ENCODE data around the gene THRAP3. TPM values are rescaled to one million over a fixed set of nuclear protein-coding genes. Genes with fewer than 3 reads are reported as not detected.

Gene THRAP3
- total and polyA plus RNA-seq, 2 experiments from 2014 or later = 127 to 161 TPM

DNA sequence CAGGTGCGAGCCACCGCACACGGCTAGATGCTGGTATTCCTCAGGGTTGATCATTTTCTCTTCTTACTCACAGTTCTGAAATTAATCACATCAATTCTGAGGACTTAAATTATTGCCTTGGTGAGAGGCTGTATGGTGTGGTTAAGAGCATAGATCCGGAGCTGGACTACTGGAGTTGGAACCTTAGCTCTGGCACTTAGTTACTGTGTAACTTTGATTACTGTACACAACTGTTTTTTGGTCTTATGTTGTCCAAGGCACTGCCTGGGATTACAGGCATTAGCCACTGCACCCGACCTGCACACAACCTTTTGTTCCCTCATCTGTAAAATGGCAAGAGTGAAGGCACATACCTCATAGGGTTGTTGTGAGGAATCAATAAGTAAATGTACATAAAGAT, 25.6 kb upstream of the THRAP3 start:
- peaks cover 8% of the 10 kb centered on the region for H3K4me1 Mint-ChIP-seq
- H3K27me3 Mint-ChIP-seq (ENCODE audit: insufficient read depth, low read depth, poor library complexity) = peaks cover 5% of the 10 kb centered on the region
- H2AFZ ChIP-seq = no peak overlapping the region
- H3K9me3 Mint-ChIP-seq = no peaks in the 10 kb centered on the region; the same call in 2 of the 3 replicates
- no peaks in the 10 kb centered on the region for H3K36me3 Mint-ChIP-seq (ENCODE audit: low read depth)
- H3K4me1 ChIP-seq (ENCODE audit: insufficient read depth) = no peaks in the 10 kb centered on the region
- no peaks in the 10 kb centered on the region for H3F3A ChIP-seq (replicated peaks; ENCODE audit: low read depth)
- no peaks in the 10 kb centered on the region for H3K27me3 ChIP-seq (ENCODE audit: insufficient read depth)
- no peaks in the 10 kb centered on the region for H3K9me2 ChIP-seq (ENCODE audit: insufficient read depth)
- H3K4me3 Mint-ChIP-seq = no peak overlapping the region
- no peak for ATAC-seq
- TF ChIP-seq, protein P1, sequence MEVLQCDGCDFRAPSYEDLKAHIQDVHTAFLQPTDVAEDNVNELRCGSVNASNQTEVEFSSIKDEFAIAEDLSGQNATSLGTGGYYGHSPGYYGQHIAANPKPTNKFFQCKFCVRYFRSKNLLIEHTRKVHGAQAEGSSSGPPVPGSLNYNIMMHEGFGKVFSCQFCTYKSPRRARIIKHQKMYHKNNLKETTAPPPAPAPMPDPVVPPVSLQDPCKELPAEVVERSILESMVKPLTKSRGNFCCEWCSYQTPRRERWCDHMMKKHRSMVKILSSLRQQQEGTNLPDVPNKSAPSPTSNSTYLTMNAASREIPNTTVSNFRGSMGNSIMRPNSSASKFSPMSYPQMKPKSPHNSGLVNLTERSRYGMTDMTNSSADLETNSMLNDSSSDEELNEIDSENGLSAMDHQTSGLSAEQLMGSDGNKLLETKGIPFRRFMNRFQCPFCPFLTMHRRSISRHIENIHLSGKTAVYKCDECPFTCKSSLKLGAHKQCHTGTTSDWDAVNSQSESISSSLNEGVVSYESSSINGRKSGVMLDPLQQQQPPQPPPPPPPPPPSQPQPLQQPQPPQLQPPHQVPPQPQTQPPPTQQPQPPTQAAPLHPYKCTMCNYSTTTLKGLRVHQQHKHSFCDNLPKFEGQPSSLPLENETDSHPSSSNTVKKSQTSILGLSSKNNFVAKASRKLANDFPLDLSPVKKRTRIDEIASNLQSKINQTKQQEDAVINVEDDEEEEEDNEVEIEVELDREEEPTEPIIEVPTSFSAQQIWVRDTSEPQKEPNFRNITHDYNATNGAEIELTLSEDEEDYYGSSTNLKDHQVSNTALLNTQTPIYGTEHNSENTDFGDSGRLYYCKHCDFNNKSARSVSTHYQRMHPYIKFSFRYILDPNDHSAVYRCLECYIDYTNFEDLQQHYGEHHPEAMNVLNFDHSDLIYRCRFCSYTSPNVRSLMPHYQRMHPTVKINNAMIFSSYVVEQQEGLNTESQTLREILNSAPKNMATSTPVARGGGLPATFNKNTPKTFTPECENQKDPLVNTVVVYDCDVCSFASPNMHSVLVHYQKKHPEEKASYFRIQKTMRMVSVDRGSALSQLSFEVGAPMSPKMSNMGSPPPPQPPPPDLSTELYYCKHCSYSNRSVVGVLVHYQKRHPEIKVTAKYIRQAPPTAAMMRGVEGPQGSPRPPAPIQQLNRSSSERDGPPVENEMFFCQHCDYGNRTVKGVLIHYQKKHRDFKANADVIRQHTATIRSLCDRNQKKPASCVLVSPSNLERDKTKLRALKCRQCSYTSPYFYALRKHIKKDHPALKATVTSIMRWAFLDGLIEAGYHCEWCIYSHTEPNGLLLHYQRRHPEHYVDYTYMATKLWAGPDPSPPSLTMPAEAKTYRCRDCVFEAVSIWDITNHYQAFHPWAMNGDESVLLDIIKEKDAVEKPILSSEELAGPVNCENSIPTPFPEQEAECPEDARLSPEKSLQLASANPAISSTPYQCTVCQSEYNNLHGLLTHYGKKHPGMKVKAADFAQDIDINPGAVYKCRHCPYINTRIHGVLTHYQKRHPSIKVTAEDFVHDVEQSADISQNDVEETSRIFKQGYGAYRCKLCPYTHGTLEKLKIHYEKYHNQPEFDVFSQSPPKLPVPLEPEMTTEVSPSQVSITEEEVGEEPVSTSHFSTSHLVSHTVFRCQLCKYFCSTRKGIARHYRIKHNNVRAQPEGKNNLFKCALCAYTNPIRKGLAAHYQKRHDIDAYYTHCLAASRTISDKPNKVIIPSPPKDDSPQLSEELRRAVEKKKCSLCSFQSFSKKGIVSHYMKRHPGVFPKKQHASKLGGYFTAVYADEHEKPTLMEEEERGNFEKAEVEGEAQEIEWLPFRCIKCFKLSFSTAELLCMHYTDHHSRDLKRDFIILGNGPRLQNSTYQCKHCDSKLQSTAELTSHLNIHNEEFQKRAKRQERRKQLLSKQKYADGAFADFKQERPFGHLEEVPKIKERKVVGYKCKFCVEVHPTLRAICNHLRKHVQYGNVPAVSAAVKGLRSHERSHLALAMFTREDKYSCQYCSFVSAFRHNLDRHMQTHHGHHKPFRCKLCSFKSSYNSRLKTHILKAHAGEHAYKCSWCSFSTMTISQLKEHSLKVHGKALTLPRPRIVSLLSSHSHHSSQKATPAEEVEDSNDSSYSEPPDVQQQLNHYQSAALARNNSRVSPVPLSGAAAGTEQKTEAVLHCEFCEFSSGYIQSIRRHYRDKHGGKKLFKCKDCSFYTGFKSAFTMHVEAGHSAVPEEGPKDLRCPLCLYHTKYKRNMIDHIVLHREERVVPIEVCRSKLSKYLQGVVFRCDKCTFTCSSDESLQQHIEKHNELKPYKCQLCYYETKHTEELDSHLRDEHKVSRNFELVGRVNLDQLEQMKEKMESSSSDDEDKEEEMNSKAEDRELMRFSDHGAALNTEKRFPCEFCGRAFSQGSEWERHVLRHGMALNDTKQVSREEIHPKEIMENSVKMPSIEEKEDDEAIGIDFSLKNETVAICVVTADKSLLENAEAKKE (CRISPR knock-in tag; IDR thresholded peaks at IDR 0.05) = no peak
- TF ChIP-seq ZNF331 (CRISPR knock-in tag; IDR thresholded peaks at IDR 0.05; ENCODE audit: low read depth) (no peak), ZNF114 (CRISPR knock-in tag; IDR thresholded peaks at IDR 0.05) (no peak), CREB1 (CRISPR knock-in tag; IDR thresholded peaks at IDR 0.05; ENCODE audit: low read depth) (no peak), CTCF (conservative IDR thresholded peaks at IDR 0.05; ENCODE audit: low read depth in 2 of 2) (no peak), EZH2 (IDR thresholded peaks at IDR 0.05; ENCODE audit: low read depth, unreplicated experiment) (no peak), STAT1 (IDR thresholded peaks at IDR 0.05; ENCODE audit: unreplicated experiment) (no peak)
- TF ChIP-seq, protein P2, sequence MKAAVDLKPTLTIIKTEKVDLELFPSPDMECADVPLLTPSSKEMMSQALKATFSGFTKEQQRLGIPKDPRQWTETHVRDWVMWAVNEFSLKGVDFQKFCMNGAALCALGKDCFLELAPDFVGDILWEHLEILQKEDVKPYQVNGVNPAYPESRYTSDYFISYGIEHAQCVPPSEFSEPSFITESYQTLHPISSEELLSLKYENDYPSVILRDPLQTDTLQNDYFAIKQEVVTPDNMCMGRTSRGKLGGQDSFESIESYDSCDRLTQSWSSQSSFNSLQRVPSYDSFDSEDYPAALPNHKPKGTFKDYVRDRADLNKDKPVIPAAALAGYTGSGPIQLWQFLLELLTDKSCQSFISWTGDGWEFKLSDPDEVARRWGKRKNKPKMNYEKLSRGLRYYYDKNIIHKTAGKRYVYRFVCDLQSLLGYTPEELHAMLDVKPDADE (IDR thresholded peaks at IDR 0.05) = no peak
- TF ChIP-seq, protein P3, sequence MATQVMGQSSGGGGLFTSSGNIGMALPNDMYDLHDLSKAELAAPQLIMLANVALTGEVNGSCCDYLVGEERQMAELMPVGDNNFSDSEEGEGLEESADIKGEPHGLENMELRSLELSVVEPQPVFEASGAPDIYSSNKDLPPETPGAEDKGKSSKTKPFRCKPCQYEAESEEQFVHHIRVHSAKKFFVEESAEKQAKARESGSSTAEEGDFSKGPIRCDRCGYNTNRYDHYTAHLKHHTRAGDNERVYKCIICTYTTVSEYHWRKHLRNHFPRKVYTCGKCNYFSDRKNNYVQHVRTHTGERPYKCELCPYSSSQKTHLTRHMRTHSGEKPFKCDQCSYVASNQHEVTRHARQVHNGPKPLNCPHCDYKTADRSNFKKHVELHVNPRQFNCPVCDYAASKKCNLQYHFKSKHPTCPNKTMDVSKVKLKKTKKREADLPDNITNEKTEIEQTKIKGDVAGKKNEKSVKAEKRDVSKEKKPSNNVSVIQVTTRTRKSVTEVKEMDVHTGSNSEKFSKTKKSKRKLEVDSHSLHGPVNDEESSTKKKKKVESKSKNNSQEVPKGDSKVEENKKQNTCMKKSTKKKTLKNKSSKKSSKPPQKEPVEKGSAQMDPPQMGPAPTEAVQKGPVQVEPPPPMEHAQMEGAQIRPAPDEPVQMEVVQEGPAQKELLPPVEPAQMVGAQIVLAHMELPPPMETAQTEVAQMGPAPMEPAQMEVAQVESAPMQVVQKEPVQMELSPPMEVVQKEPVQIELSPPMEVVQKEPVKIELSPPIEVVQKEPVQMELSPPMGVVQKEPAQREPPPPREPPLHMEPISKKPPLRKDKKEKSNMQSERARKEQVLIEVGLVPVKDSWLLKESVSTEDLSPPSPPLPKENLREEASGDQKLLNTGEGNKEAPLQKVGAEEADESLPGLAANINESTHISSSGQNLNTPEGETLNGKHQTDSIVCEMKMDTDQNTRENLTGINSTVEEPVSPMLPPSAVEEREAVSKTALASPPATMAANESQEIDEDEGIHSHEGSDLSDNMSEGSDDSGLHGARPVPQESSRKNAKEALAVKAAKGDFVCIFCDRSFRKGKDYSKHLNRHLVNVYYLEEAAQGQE (IDR thresholded peaks at IDR 0.05; ENCODE audit: unreplicated experiment) = no peak
- no peaks in the 10 kb centered on the region for H4K20me1 ChIP-seq (replicated peaks; ENCODE audit: insufficient read depth)
- no peak overlapping the region for H3K4me3 ChIP-seq
- no peak overlapping the region for H3K27ac ChIP-seq (ENCODE audit: low read depth)
- H3K36me3 ChIP-seq (ENCODE audit: insufficient read depth) = no peaks in the 10 kb centered on the region
- DNase-seq (ENCODE audit: low spot score) = no peak
- H3K27ac Mint-ChIP-seq = no peak overlapping the region
- no peaks in the 10 kb centered on the region for H3K79me2 ChIP-seq (replicated peaks; ENCODE audit: insufficient read depth)
- no peak overlapping the region for H3K4me2 ChIP-seq
